NCI-H748 (cell line): Measurements from ENCODE around the gene POU3F1.

Experiments
- DNase-seq: peaks from one replicate; lab custom pipeline; 2025; ENCODE audit not compliant: unreplicated experiment; lab: John Stamatoyannopoulos, UW

Gene POU3F1

GRCh38 chr1:38006008-38006828, 40.4 kb downstream of the POU3F1 start:
- no peak for DNase-seq

GRCh38 chr1:38005195-38006007, 41.2 kb downstream of the POU3F1 start, which contains the start of gene FHL3:
Gene FHL3 (minus strand): TSS chr1:38005514. CDS start chr1:37999412, 6,102 bp downstream.
- DNase-seq = peak; percentile 64

- DNase-seq = peak; percentile 2
Observed at GRCh38 chr1:38004284-38005108, 42.1 kb downstream of the POU3F1 start.

GRCh38 chr1:38003261-38004250, 43.0 kb downstream of the POU3F1 start:
- no peak for DNase-seq

- no peak for DNase-seq
Observed at GRCh38 chr1:38000529-38001455, 45.8 kb downstream of the POU3F1 start.

GRCh38 chr1:38000233-38000528, 46.4 kb downstream of the POU3F1 start:
- no peak for DNase-seq

- no peak for DNase-seq
Observed at GRCh38 chr1:37999430-38000232, 47.0 kb downstream of the POU3F1 start.

GRCh38 chr1:37998913-37999429, 47.6 kb downstream of the POU3F1 start:
- DNase-seq = no peak

GRCh38 chr1:37998089-37998808, 48.3 kb downstream of the POU3F1 start:
- no peak for DNase-seq

- DNase-seq = no peak
Observed at GRCh38 chr1:37997256-37998088, 49.1 kb downstream of the POU3F1 start.

GRCh38 chr1:37995751-37996345, 50.7 kb downstream of the POU3F1 start:
- DNase-seq = peak; percentile 73

- no peak for DNase-seq
Observed at GRCh38 chr1:37994886-37995566, 51.6 kb downstream of the POU3F1 start.
